ENCODE measurements around the gene ATP7B.

DNA sequence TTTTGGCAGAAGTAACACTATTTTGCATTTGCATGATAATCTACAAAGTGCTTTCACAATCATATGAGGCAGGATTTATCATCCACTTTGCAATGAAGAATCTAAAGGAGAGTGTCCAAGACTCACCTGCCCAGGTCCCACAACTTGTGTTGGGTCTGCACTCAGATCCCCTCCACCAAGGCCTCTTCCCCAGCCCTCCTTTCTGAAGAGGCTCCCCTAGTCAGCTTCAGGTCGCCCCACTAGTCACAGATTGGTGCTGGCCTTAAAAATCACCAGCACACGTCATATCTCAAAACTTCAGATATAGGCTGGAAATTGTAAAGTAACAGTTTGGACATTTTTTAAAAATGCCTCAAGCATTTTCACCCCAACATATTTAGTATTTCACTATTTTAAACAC is 17.5 kb downstream of the ATP7B start:
- TF ChIP-seq, protein P1, sequence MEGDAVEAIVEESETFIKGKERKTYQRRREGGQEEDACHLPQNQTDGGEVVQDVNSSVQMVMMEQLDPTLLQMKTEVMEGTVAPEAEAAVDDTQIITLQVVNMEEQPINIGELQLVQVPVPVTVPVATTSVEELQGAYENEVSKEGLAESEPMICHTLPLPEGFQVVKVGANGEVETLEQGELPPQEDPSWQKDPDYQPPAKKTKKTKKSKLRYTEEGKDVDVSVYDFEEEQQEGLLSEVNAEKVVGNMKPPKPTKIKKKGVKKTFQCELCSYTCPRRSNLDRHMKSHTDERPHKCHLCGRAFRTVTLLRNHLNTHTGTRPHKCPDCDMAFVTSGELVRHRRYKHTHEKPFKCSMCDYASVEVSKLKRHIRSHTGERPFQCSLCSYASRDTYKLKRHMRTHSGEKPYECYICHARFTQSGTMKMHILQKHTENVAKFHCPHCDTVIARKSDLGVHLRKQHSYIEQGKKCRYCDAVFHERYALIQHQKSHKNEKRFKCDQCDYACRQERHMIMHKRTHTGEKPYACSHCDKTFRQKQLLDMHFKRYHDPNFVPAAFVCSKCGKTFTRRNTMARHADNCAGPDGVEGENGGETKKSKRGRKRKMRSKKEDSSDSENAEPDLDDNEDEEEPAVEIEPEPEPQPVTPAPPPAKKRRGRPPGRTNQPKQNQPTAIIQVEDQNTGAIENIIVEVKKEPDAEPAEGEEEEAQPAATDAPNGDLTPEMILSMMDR (IDR thresholded peaks at IDR 0.05; ENCODE audit: low read length), result no peak
- TF ChIP-seq EZH2 (optimal IDR thresholded peaks at IDR 0.05; ENCODE audit: low read depth, low read length), result no peak
